Activated CD8-positive, alpha-beta T cell treated with anti-CD3 and anti-CD28 coated beads for 36 hours (primary cell): ENCODE results near the gene INO80C. TPM values are rescaled to one million over a fixed set of nuclear protein-coding genes. Genes with fewer than 3 reads are reported as not detected.

Experiments used
- ATAC-seq: fragments of 200-7000 bp; cut with Tn5 transposase; one replicate; pipeline ENCODE4 v1.10.0; 2021; ENCODE audit warnings: mild to moderate bottlenecking, moderate library complexity
- CTCF ChIA-PET: fragments of 350-600 bp; sonication (Branson Sonifier 250); formaldehyde crosslinking; loops from one replicate; lab custom pipeline; 2021; ENCODE audit warnings: antibody characterized with exemption; lab: Charles Lee
- POLR2A ChIA-PET: fragments of 350-600 bp; sonication (Branson Sonifier 250); formaldehyde crosslinking; loops from one replicate; lab custom pipeline; 2021; ENCODE audit warnings: antibody characterized with exemption; lab: Charles Lee
- DNase-seq: peaks from one replicate; pipeline ENCODE4 v3.0.0-alpha.2; 2020
- H3K27ac Mint-ChIP-seq: one replicate; pipeline ENCODE4 v1.8.0; 2021; ENCODE audit warnings: mild to moderate bottlenecking, mixed read lengths
- H3K27me3 Mint-ChIP-seq: one replicate; pipeline ENCODE4 v1.8.0; 2021; ENCODE audit warnings: mixed read lengths
- H3K36me3 Mint-ChIP-seq: one replicate; pipeline ENCODE4 v1.8.0; 2021; ENCODE audit warnings: low read depth, mixed read lengths
- H3K4me1 Mint-ChIP-seq: one replicate; pipeline ENCODE4 v1.8.0; 2021; ENCODE audit warnings: low read depth, mixed read lengths
- H3K4me3 Mint-ChIP-seq: one replicate; pipeline ENCODE4 v1.8.0; 2021; ENCODE audit warnings: mild to moderate bottlenecking, moderate library complexity, mixed read lengths
- H3K9me3 Mint-ChIP-seq: one replicate; pipeline ENCODE4 v1.8.0; 2021; ENCODE audit warnings: mixed read lengths
- CTCF ChIP-seq: fragments of 200-600 bp; IDR thresholded peaks from one replicate; pipeline ENCODE4 v1.8.0; 2022; ENCODE audit warnings: antibody characterized with exemption, mild to moderate bottlenecking
- intact Hi-C: fragments of 100-400 bp; cut with micrococcal nuclease; formaldehyde crosslinking; loops from one replicate; pipeline ENCODE4 v1.10.0; 2022
- total RNA-seq, 2 experiments: library from RNA; stranded (reverse); gene quantifications; one replicate each; pipeline ENCODE4 v1.2.3, GENCODE V29; 2021

The INO80C gene
- total RNA-seq, 2 experiments from 2014 or later, result 23.3 to 25.9 TPM

- Mint-ChIP-seq H3K36me3 (no peaks in the 10 kb centered on the region), H3K4me1 (no peaks in the 10 kb centered on the region), H3K9me3 (no peaks in the 10 kb centered on the region), H3K27ac (no peak overlapping the region), H3K4me3 (no peak overlapping the region), H3K27me3 (no peaks in the 10 kb centered on the region)
- POLR2A ChIA-PET, result no interaction called here
- DNase-seq (no peak), ATAC-seq (no peak)
- CTCF ChIA-PET, result no interaction called here
- no peak for TF ChIP-seq CTCF
- intact Hi-C loops, result no loop called here
Measured at GRCh38 chr18:35444636-35445035, 53.1 kb downstream of the INO80C start.

- Mint-ChIP-seq H3K9me3 (no peaks in the 10 kb centered on the region), H3K36me3 (no peaks in the 10 kb centered on the region), H3K27ac (no peak overlapping the region), H3K4me1 (no peaks in the 10 kb centered on the region), H3K27me3 (no peaks in the 10 kb centered on the region), H3K4me3 (no peak overlapping the region)
- TF ChIP-seq CTCF, result no peak
- DNase-seq (no peak), ATAC-seq (no peak)
- CTCF ChIA-PET, result no interaction called here
- POLR2A ChIA-PET, result no interaction called here
- intact Hi-C loops, result no loop called here
Measured at GRCh38 chr18:35443847-35444246, 53.9 kb downstream of the INO80C start.

GRCh38 chr18:35443434-35443833 is 54.3 kb downstream of the INO80C start:
- Mint-ChIP-seq H3K4me3 (no peak overlapping the region), H3K4me1 (no peaks in the 10 kb centered on the region), H3K27me3 (no peaks in the 10 kb centered on the region), H3K9me3 (no peaks in the 10 kb centered on the region), H3K36me3 (no peaks in the 10 kb centered on the region), H3K27ac (no peak overlapping the region)
- TF ChIP-seq CTCF, result no peak
- ATAC-seq (no peak), DNase-seq (no peak)
- ChIA-PET CTCF (no interaction called here), POLR2A (no interaction called here)
- intact Hi-C loops, result no loop called here

DNA sequence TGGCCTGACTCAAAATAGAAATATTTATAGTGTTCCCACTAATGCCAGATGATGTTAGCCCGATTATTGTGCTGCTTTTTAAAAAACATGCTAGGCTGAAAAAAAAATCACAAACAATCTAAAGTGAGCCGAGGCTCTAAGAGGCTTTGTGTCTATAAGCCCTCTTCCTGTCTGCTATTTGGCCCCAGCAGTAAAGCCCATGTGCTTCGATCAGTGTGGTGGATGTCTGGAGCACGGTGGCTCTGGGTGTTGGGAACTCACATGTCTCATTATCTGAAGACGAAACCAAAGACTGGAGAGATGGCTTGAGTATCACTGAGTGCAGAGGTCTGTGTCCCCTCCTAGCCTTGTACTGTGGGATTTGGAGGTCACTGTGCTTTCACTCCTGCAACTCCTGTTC is 55.1 kb downstream of the INO80C start:
- no peaks in the 10 kb centered on the region for H3K4me1 Mint-ChIP-seq
- no peak overlapping the region for H3K4me3 Mint-ChIP-seq
- ChIA-PET CTCF (no interaction called here), POLR2A (no interaction called here)
- TF ChIP-seq CTCF, result no peak
- intact Hi-C loops, result no loop called here
- no peaks in the 10 kb centered on the region for H3K9me3 Mint-ChIP-seq
- no peak overlapping the region for H3K27ac Mint-ChIP-seq
- H3K27me3 Mint-ChIP-seq, result no peaks in the 10 kb centered on the region
- DNase-seq (no peak), ATAC-seq (no peak)
- H3K36me3 Mint-ChIP-seq, result no peaks in the 10 kb centered on the region

GRCh38 chr18:35441857-35442595 is 55.7 kb downstream of the INO80C start:
- intact Hi-C loops, result no loop called here
- Mint-ChIP-seq H3K27ac (no peak overlapping the region), H3K9me3 (no peaks in the 10 kb centered on the region), H3K36me3 (no peaks in the 10 kb centered on the region), H3K4me3 (no peak overlapping the region), H3K4me1 (no peaks in the 10 kb centered on the region), H3K27me3 (no peaks in the 10 kb centered on the region)
- CTCF ChIA-PET, result no interaction called here
- no peak for TF ChIP-seq CTCF
- POLR2A ChIA-PET, result no interaction called here
- DNase-seq (no peak), ATAC-seq (no peak)
